GM12801 (cell line): ENCODE measurements around the gene VSIG4.

Experiments
- TF ChIP-seq, protein P1 (sequence below): IDR thresholded peaks from one replicate; pipeline ENCODE4 v1.5.1; 2011; ENCODE audit warnings: control low read depth; ENCODE audit not compliant: insufficient read length; ENCODE audit errors: extremely low read depth

Gene VSIG4

DNA sequence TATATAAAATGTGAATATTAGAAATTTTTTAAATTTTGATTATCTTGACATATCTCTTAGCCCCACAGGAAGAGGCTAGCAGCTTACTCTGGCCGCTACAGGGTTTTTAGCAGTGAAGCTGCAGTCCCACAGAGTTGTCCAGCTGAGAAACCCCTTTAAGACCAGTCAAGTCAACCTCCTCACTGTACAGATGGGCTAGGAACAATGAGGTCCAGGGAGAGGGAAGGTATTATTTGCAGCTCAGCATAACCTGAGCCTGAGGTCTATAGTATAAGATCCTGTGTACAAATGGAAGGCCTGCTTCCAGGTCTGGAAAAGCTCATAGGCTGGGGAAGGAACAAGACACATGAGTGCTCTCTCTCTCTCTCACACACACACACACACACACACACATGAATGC is 1.8 kb downstream of the VSIG4 start:
- TF ChIP-seq, protein P1, sequence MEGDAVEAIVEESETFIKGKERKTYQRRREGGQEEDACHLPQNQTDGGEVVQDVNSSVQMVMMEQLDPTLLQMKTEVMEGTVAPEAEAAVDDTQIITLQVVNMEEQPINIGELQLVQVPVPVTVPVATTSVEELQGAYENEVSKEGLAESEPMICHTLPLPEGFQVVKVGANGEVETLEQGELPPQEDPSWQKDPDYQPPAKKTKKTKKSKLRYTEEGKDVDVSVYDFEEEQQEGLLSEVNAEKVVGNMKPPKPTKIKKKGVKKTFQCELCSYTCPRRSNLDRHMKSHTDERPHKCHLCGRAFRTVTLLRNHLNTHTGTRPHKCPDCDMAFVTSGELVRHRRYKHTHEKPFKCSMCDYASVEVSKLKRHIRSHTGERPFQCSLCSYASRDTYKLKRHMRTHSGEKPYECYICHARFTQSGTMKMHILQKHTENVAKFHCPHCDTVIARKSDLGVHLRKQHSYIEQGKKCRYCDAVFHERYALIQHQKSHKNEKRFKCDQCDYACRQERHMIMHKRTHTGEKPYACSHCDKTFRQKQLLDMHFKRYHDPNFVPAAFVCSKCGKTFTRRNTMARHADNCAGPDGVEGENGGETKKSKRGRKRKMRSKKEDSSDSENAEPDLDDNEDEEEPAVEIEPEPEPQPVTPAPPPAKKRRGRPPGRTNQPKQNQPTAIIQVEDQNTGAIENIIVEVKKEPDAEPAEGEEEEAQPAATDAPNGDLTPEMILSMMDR = no peak

DNA sequence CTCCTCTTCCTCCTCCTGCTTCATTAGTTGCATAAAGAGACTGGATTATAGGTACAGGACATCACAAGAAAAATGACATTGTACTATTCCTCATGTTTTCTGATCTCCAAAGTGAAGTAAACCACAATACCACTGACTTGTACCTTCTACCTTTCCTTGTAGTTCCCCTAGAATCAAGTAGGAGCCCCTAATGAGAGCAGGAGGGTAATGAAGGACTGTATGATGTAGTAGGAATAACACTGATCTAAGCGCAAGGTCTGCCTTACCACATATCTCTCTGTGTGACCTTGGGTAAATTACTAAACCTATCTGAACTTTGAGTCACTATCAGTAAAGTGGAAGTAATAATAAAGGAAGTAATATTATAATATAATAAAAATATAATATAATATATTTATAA is 3.6 kb downstream of the VSIG4 start:
- TF ChIP-seq, protein P1 = no peak

DNA sequence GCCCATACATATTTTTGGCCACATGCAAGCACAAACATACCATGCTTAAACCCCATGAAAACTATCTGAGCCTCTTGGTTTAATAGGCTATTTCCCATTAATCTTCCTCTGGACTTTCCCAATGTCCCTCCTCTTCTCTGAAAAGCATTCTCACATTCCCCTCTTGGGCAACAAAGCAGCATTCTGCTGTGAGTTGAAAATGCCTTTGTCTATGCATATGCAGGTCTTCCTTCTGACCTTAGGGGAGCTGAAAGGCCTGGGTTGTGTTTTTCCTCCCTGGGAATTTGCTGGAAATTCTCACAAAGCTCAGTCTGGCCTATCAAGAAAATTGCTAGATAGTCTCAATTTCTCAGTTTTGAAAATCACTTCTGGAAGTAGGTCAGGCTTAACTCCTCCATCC is 4.2 kb downstream of the VSIG4 start:
- TF ChIP-seq, protein P1 = no peak

DNA sequence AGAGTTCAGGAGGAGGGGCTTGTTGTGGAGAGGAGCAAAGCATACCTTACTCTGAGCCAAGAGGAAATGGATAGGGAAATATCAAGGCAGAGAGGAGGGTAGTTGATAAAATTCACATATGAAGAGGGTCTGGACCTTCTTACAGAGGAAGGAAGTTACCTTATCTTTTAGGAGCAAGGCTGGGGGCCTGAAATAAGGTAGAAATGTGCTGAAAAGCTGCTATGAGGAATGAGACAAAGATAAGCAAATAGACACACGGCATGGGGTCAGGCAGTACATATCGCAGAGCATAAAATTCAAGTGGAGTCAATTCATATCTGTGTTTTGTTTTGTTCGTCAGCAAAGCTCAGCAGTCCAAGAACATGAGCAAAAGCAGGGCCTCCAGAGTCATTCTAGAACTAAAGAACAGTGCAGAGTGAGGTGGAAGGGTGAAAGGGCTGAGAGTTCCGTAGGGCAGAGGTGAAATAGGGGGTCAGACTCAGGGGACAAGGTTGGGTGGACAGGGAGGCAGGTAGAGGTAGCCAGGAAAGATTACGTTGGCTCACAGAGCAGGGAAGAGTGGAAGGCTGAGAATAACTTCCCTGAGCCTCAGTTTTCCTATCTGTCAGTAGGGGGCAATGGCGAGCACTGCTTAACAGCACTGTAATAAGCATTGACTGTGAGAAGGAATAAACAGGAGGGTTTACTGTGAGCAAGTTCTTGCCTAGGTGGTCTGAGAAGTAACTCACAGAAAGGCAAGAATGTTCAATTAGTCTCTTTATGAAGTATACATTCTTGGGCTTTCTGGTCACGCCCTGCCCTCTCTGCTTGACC is 9.2 kb downstream of the VSIG4 start:
- TF ChIP-seq, protein P1 = no peak

DNA sequence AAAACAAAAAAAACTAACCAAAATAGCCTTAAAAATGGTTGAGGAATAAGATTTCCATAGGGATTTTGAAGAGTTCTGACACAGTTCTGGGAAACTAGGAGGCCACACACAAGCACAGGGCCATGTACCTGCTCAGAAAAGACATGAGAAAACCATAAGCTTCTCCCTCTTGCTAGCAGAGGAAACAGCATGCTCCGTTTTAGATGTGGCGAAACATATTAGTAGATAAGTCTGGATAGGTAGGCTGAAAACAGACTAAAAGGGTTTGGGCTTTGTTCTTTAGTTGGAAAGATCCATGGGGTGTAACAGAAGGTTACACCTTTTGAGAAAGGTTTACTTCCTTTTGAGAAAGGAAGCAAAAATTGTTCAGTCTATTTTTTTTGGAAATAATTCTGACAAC is 10.9 kb downstream of the VSIG4 start:
- TF ChIP-seq, protein P1 = no peak

DNA sequence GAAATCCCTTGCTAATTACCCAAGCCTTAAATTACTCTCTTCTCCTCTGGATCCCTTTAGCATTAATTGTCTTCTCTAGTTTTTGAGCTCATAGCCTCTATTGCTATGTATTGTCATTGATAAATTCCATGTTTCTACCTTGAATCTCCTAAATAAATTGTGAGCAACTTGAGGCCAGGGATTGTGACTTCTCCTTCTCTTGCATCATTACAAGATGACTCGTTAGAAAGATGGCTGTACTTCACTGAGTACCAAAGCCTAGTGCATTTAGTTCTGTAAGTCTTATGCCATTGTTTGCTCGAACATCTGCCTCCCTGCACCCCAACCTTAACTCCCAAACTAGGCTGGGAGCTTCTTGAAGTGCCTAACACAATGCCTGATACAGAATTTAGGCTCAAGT is 15.3 kb downstream of the VSIG4 start:
- TF ChIP-seq, protein P1 = no peak

DNA sequence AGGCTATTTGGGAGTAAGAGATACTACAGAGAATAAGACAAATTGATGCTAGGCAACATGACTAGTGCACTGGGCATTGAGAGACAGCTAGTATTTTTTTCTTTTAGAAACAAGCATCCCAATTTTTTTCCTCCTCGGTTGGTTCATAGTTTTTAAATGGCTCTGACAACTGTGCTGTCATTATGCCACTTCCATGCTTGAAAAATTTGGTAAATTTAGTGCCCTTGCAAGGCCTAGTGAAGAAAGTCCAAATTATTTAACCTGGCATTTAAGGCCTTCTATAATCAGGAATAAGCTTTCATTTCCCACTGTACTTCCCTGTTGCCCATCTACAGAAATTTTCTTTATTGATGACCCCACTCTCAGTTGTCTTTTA is 15.8 kb downstream of the VSIG4 start:
- TF ChIP-seq, protein P1 = no peak
